Stimulated activated CD4-positive, alpha-beta T cell treated with anti-CD3 and anti-CD28 coated beads, TNF-alpha, amount 100 ng/mL, for 48 hours (primary cell): ENCODE data around the gene ZNF837.

Experiments
- DNase-seq, 3 donors: peaks; one replicate each; pipeline ENCODE4 v3.0.0-alpha.2; 2020; ENCODE audit warnings: low read depth in 3 of 3

Gene ZNF837

DNA sequence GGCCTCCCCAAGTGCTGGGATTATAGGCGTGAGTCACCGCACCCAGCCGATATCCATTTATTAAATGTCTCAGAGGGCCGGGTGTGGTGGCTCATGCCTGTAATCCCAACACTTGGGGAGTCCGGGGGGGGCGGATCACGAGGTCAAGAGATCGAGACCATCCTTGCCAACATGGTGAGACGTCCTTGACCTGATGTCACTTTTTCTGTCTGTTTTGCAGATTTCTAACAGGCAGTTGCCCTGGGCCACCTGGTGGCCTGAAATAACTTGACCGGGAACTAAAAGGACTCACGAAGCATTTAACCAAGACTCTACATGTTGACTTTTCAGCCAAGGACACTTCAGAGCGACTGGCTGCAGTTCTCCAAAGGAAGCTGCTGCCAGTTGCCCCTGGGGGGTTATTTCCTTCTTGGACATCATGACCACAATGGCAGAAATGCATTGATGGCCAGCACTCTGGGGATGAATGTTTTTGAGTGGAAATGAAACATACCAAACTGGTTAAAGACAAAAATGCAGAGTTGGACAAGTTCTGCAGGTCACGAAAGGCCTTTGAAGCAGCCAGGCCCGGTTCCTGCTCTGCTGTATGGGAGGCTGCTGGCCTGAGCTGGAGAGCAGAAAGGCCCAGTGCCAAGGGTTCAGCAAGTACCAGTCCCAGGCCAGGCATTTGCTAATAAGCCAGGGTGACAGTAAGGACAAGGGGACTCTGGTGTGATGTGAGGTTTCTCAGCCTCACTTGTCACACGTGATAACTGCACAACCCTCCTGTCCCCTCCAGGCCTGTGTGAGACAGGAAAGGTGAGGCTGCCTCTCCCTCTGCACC is 8.3 kb downstream of the ZNF837 start:
- DNase-seq: no peak

DNA sequence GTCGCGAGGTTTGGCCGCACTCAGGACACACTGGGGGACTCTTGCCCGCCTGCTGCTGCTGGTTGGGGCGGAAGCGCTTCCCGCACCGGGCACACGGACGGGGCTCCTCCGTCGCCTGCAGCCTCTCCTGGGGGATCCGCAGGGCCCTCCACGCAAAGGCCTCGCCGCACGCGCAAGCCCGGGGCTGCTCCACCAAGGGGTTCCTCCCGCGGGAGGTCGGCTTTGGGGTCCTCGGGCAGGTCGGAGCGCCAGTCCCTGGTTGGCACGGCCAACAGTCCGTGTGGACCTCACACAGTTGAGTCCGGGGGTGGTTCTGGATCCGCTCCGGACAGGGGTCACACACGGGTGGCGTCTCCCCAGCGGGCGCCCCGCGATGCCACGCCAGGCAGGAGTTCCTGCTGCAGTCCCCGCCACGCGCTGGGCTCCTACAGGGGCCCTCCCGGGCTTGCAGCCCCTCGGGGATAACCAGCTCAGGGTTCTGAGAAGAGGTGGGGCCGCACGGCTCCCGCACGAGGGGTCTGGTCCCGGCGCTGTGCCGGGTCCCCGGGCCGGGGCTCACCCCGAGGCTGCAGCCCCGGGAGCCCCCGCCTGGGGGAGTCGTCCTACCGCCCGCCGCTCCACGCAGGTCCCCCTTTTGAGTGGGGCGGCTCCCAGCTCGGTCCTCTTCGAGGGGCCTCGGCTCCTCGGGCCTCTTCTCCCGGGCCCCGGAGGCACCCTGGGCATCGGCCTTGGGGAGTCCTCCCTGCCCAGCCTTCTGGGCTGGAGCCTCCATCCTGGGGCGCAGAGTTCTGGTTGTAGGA is 12.1 kb downstream of the ZNF837 start:
- DNase-seq: no peak

DNA sequence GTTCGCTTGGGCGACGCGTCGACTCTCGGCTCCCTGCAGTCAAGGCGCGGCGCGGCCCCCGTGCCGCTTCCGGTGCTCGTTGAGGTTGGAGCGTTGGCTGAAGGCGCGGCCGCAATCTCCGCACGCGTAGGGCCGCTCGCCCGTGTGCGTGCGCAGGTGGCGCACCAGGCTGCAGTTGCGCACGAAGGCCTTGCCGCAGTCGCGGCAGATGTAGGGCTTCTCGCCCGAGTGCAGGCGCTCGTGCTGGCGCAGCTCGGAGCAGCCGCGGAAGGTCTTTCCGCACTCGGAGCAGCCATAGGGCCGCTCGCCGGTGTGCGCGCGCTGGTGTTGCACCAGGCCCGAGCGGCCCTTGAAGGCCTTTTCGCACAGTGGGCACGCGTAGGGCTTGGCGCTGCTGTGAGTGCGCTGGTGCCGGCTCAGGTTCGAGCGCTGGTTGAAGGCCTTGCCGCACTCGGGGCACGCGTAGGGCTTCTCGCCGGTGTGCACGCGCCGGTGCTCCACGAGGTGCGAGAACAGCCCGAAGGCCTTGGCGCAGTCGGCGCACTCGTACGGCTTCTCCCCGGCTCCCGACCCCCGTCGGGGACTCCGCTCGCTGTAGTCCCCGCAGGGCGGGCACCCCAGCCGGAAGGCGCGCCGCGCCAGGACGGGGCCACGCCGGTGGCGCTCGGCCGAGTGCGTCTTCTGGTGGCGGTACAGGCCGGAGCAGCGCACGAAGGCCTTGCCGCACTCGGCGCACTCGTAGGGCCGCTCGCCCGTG is 13.0 kb downstream of the ZNF837 start:
- DNase-seq: no peak

DNA sequence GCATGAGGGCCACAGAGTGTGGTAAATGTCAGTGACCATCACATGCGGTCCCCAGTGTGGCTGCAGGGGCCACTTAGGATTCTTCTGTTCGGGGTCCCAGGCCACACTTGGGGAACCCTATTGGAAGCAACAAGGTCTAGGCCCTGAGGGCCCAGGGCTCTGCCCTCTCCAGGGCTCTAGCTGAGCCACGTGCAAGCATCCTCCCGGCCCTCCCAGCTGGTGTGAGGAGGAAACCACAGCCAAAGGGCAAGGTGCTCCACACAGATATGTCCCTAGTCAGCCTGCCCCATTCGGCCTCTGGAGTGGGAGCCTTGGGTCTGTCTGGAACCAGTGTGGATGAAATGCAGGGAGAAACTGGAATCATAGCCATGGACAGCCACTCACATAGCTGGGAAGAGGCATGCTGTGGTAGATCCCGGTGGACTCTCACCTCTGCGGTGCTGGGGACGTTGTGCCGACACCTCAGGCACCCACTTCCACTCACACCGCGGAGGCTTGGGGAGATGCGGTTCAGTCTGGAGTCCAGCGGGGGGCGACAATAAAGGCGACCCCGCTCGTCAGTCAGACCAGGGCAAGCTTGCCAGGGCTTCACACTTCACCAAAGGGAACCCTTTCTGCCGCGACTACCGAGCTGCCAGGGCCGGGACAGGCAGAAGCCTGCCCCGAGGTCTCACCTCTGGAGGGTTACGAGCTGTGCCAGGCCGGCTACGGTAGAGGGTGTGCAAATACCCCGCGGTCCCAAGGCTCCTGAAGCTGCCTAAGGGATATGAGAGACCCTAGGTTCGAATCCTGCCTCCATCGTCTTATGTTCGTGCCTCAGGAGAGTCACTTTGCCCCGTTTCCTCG is 14.0 kb downstream of the ZNF837 start:
- no peak for DNase-seq

DNA sequence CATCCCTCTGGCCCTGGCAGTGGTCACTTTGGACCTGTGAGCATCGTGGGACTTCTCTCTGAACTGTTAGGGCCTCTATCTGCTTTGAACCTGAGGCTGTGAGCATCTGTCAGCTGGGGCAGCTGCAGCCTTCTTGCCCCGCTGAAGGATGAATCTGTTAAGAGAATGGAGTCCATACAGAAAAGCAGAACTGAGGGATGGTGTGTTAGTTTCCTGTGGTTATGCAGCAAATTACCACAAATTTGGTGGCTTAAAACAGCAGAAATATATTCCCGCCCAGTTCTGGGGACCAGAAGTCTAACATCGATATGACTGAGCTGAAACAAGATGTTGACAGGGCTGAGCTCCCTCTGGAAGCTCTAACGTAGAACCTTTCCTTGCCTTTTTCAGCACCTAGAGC is 16.7 kb downstream of the ZNF837 start:
- no peak for DNase-seq

DNA sequence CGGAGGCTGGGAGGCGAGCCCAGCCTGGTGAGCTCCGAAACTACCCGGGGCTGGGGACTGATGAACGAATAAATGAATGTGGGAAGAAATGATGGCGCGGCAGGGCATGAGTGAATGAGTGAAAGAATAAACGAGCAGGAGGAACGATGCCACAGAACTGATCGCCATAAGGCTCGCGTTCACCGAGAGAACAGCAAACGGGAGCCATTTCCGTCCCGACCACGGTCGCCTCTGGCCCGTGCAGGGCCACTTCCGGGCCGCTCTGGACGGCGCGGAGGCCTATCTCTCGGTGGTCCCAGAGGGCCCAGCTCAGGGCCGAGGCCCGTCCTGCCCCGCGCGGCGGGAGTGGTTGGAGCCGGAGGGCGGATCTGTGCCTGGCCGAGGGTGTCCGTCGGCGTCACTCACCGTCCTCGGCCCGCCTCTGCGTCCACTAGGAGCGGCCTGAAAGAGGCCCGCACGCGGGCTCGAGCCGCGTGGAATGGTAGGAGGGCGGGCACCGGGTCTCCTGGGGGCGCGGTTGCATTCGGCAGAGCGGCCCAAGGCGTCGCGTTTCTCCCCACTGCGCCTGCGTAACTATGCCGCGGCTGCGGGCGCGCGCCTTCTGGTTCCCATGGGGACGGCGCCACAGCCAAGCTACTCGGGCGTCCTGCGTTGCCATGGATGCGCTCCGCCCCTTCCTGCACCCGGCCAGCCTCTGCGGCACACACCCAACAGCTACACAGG is 18.4 kb downstream of the ZNF837 start, which contains the start of gene ZNF497:
Gene ZNF497, minus strand, starts transcription at position 480 of the 723 bp plus-strand sequence. CDS start 5,116 bp downstream, outside the sequence.
- peak; percentile 93 to 96 (median 95) for DNase-seq

DNA sequence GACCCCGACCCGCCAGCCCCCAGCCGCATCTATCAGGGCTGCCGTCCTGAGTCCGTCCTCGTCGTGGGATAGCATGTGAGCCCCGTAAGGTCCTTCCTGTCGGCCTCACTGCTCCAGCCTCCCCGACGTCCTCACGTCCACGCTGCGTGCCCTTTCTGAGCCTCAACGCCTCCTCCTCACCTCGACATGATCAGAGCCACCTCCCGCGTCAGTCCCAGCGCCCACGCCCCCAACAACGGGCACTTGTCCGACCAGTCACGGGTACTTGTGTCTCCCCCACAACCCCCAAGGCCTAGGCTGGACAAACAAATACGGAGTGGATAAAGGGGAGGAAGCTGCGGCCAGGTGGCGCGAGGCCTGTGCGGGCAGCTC is 18.9 kb downstream of the ZNF837 start:
- peak in 1 of 3 donors; percentile 32 for DNase-seq

DNA sequence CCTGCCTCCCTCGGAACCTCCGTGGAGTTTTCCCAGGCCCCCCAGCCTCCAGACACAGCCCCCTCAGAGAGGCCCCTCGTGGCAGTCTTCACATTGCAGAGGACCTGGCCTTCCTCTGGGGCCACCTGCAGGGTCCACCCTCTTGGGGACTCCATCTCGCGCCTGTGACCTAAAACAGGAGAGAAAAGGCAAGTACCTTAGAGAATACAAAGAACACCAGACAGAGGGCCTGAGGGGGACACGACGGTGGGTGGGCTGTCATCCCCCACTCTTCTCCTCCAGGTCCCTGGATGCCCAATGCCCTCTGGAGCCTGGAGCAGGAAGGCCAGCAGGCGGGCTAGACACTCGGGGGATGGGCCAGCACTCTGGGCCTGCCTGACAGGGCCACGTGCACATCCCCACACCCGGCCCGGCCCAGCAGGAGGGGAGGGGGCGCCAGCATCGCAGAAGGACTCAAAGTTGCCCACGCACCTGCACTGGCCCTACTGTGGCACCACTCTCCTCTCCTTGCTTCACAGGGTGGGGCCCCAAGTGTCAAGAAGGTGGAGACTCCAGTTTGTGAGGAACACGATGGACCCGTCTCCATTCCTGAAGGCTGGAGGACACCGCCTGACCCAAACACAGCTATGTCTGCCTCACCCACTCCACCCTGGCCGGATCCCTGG is 23.2 kb downstream of the ZNF837 start:
- DNase-seq: no peak

DNA sequence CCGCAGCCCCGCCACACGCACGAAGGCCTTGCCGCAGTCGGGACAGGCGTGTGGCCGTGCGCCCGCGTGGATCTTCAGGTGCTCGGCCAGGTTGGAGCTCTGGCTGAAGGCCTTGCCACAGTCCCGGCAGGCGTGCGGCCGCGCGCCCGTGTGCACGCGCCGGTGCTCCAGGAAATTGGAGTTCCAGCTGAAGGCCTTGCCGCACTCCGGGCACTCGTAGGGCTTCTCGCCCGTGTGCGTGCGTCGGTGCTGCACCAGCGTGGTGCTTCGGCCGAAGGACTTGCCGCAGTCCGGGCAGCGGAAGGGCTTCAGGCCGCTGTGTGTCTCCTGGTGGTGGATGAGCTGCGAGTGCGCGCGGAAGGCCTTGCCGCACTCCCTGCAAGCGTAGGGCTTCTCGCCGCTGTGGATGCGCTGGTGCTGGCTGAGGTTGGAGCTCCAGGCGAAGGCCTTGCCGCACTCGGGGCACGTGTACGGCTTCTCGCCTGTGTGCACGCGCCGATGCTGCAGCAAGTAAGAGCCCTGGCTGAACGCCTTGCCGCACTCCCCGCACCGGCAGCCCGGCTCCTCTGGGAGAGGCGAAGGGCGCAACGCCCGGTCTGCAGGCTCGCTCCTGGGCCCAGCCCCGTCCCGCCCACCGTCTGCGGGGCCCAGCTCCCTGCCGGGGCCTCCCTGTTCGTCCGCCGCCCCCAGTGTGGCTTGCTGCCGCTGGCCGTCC is 23.9 kb downstream of the ZNF837 start:
- no peak for DNase-seq

DNA sequence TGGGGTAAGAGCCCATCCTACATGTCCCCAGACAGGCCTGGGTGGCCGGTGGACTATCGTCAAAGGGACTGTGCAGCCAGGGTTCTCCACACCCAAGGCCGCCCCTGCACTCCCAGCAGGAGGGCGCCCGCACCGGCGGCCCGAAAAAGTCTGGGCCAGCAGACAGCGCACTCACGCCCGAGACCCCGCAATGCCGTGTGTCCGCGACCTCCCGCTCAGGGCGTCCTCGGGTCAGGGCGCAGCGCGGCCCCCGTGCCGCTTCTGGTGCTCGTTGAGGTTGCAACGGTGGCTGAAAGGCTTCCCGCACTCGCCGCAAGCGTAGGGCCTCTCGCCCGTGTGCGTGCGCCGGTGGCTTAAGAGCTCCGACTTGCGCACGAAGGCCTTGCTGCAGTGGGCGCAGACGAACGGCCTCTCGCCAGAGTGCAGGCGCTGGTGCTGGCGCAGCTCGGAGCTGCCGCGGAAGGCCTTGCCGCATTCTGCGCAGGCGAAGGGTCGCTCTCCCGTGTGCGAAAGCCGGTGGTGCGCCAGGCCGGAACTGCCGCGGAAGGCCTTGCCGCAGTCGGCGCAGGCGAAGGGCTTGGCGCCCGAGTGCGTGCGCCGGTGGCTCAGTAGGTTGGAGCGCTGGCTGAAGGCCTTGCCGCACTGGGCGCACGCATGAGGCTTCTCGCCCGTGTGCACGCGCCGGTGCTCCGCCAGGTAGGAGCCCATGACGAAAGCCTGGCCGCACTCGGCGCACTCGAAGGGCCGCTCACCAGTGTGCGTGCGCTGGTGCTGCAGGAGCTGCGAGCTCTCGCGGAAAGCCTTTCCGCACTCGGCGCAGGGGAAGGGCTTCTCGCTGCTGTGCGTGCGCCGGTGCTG is 24.7 kb downstream of the ZNF837 start:
- no peak for DNase-seq

DNA sequence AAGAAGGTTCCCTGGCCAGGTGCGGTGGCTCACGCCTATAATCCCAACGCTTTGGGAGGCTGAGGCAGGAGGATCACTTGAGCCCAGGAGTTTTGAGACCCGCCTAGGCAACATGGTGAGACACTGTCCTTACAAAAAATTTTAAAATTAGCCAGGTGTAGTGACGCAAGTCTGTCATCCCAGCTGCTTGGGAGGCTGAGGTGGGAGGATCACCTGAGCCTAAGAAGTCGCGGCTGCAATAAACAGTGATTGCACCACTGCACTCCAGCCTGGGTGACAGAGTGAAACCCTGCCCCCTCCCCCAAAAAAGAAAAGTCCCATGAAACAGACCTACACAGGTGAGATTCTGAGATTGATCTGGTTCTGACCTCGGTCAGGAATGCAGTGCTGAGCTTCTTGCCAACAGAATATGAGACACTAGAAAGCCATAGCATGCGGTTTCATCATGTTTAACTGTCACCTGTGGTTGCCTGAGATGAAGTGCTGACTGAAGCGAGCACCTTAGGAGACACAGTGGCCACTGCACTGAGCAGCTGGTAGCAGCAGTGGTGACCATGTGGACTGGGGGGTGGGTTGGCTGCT is 25.5 kb downstream of the ZNF837 start:
- no peak for DNase-seq

DNA sequence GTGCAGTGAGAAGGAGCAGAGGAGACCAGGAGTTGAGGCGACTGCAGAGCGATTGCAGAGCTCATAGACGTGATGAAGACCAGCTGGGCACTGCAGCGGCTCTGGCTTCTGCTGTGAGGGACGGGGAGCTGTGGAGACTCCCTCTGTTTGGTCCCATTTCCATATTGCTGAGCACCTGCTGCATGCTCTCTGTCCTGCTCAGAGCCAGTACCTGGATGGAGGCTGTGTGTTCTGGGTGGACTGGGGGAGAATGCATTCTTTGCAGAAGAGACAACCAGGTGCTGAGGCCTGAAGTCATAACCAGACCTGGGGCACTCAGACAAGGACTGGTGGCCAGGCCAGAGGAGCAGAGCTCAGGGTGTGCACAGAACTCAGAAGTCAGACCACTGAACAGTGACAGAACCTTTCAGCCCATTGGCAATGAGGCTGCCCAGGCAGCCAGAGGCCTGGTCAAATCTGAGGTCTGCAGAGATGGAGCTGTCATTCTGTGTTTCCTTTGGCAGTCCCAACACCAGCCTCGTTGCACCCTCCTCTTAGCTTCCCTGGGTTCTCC is 26.3 kb downstream of the ZNF837 start:
- DNase-seq: no peak

DNA sequence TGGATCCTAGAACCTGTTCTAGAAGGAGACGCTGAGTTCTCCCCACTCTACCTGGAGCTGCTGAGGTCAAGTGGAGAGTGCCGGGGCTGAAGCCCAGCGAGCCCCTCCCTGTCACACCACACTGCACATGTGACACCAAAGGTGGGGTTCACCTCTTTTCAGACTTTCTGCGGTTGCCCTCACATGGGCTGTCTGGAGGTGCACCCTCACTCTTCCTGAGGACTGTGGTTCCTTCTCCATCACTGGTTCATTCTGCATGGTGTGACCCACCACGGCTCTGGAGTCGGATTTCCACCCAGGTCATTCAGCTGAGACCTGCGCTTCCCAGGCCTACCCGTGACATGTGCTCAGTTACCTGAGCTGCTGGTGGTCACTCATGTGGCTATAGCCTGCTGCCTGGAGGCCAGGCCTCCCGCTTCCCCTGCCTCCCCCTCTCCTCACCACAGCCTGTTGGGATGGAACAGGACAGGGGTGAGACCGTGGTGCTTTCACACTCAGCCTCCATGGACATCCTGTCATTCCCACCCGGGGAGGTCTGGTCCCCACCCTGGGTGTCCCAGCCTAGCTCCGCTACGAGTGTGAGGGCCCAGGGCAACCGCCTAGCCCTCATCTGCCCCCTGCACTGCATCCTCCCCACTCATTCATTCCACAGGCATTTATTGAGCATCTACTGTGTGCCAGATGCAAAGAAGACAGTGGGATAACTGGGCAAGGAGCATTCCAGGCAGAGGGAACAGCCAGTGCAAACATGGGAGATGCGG is 26.9 kb downstream of the ZNF837 start:
- no peak for DNase-seq

DNA sequence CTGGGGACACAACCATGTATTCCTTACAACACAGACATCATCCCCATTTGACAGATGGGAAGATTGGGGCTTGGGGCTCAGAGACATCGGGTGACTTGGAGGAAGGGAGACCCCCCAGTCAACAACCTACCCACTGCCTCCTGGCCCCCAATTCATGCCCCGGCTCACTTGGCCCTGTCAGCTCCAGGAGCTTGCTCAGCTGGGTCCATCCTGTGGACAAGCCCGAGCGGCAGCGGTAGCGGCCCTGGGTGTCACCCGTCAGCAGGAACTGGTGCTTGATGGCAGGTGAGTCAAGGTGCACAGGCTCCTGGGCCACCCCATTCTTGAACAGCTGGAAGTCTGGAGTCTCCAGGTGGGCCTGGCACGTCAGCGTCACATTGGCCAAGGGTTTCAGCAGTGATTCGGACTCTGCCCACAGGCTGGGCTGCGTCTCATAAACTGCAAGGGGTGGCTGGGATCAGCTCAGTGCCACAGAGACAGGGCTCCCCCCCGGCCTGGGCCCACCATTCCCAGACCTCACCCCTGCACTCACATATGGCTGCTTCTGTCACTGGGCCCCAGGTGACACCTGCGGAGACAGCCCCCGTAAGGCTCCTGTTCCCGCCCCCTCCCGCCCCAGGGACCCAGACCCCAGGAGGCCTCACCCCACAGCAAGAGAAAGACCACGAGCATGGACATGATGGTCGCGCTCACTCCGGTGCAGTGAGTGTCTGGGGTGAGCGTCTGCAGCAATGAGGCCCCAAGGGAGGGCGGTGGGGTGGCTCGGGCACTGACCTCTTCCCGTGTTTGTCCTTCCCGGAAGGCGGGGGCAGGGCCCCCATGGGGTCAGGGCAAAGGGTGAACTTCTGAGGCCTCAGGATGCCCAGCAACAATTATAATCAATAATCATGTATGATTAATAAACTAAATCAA is 27.8 kb downstream of the ZNF837 start, which contains the start of gene A1BG:
Gene A1BG, minus strand, starts transcription at position 733 of the 912 bp plus-strand sequence. Its CDS starts 55 bp downstream, at position 678.
- no peak for DNase-seq

DNA sequence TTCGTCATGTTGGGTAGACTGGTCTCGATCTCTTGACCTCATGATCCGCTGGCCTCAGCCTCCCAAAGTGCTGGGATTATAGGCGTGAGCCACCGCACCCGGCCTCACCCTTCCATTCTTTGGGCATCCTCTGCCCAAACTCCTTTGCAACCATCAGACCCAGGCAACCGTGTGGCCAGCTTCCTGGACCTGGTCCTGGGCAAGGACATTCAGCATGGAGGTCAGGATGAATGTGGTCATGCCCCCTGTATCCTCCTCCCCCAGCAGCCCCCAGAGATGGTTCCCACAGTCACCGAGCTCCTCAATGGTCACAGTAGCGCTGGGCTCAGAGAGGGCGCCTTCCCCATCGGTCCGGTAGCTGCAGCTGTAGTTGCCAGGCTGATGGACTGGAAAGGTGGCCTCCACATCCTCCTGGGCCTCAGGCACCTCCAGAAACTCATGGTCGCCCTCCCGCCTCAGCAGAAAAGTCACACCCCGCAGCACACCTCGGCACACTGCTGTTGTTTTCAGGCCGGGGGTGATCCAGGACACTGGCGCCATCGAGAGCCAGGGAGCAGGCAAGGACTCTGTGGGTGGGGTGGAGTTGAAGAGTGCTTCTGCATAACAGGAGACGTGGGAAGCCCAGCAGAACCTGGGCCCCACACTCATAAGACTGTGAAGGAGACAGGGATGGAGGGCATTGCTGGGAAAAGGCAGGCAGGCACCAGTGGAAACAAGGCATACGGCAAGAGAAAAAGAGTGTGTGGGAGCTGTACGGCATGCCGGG is 28.7 kb downstream of the ZNF837 start:
- DNase-seq: no peak
